H9 (cell line): ENCODE results near the gene CROCC. TPM values are rescaled to one million over a fixed set of nuclear protein-coding genes. Genes with fewer than 3 reads are reported as not detected.

Experiments
- DNase-seq: peaks from one replicate; pipeline ENCODE4 v3.0.0-alpha.2; 2017
- H2AFZ ChIP-seq: one replicate; pipeline ENCODE4 v1.6.1; 2013; ENCODE audit warnings: mild to moderate bottlenecking, low read length, control low read depth, moderate library complexity
- H2AK5ac ChIP-seq: 2 replicates; pipeline ENCODE4 v1.6.1; 2013; ENCODE audit warnings: low read length, control low read depth, mixed read lengths; ENCODE audit not compliant: insufficient read length
- H2BK120ac ChIP-seq: one replicate; pipeline ENCODE4 v1.6.1; 2013; ENCODE audit warnings: low read depth, mild to moderate bottlenecking, low read length, control low read depth, inconsistent platforms; ENCODE audit not compliant: poor library complexity, severe bottlenecking
- H2BK12ac ChIP-seq: 2 replicates; pipeline ENCODE4 v1.6.1; 2013; ENCODE audit warnings: low read length, control low read depth, mixed read lengths, low read depth; ENCODE audit not compliant: insufficient read length
- H2BK15ac ChIP-seq: 2 replicates; pipeline ENCODE4 v1.6.1; 2013; ENCODE audit warnings: low read depth, low read length, control low read depth
- H2BK20ac ChIP-seq: one replicate; pipeline ENCODE4 v1.6.1; 2013; ENCODE audit warnings: low read depth, mild to moderate bottlenecking, low read length, control low read depth, inconsistent platforms; ENCODE audit not compliant: poor library complexity, severe bottlenecking
- H2BK5ac ChIP-seq: 2 replicates; pipeline ENCODE4 v1.6.1; 2013; ENCODE audit warnings: low read length, control low read depth, mixed read lengths; ENCODE audit not compliant: insufficient read length
- H3K14ac ChIP-seq: 2 replicates; pipeline ENCODE4 v1.6.1; 2013; ENCODE audit warnings: low read length, control low read depth; ENCODE audit not compliant: insufficient read depth
- H3K18ac ChIP-seq: 2 replicates; pipeline ENCODE4 v1.6.1; 2013; ENCODE audit warnings: low read depth, mild to moderate bottlenecking, mixed read lengths, low read length, control low read depth; ENCODE audit not compliant: insufficient read length
- H3K23ac ChIP-seq: 2 replicates; pipeline ENCODE4 v1.6.1; 2013; ENCODE audit warnings: low read length, control low read depth, mixed read lengths, low read depth; ENCODE audit not compliant: insufficient read length
- H3K23me2 ChIP-seq: 2 replicates; pipeline ENCODE4 v1.6.1; 2013; ENCODE audit warnings: low read depth, mild to moderate bottlenecking, mixed read lengths, low read length, control low read depth; ENCODE audit not compliant: insufficient read length, poor library complexity, severe bottlenecking
- H3K27ac ChIP-seq: 2 replicates; pipeline ENCODE4 v1.5.1; 2013; ENCODE audit warnings: low read length, control low read depth, mixed read lengths, low read depth; ENCODE audit not compliant: insufficient read length
- H3K27me3 ChIP-seq: 2 replicates; pipeline ENCODE4 v1.6.1; 2013; ENCODE audit warnings: low read length, control low read depth, inconsistent platforms; ENCODE audit not compliant: insufficient read depth
- H3K4ac ChIP-seq: 2 replicates; pipeline ENCODE4 v1.6.1; 2013; ENCODE audit warnings: low read depth, mild to moderate bottlenecking, control low read depth, inconsistent platforms, low read length, moderate library complexity
- H3K4me1 ChIP-seq: 2 replicates; pipeline ENCODE4 v1.6.1; 2013; ENCODE audit warnings: low read length, control low read depth, inconsistent platforms; ENCODE audit not compliant: insufficient read depth
- H3K4me2 ChIP-seq: 2 replicates; pipeline ENCODE4 v1.6.1; 2013; ENCODE audit warnings: low read length, control low read depth, mixed read lengths; ENCODE audit not compliant: insufficient read length, insufficient read depth
- H3K56ac ChIP-seq: 2 replicates; pipeline ENCODE4 v1.6.1; 2013; ENCODE audit warnings: low read depth, mild to moderate bottlenecking, mixed read lengths, low read length, control low read depth; ENCODE audit not compliant: insufficient read length
- H3K79me1 ChIP-seq: 2 replicates; pipeline ENCODE4 v1.6.1; 2013; ENCODE audit warnings: low read depth, mild to moderate bottlenecking, moderate library complexity, low read length, control low read depth, inconsistent platforms; ENCODE audit not compliant: insufficient read depth, poor library complexity, severe bottlenecking
- H3K79me2 ChIP-seq: 2 replicates; pipeline ENCODE4 v1.6.1; 2013; ENCODE audit warnings: low read length, control low read depth, inconsistent platforms; ENCODE audit not compliant: insufficient read depth
- H3K9ac ChIP-seq: 2 replicates; pipeline ENCODE4 v1.6.1; 2013; ENCODE audit warnings: low read length, control low read depth, mixed read lengths; ENCODE audit not compliant: insufficient read length; ENCODE audit errors: extremely low read depth
- H3K9me3 ChIP-seq: one replicate; pipeline ENCODE4 v1.6.1; 2013; ENCODE audit warnings: low read depth, low read length, inconsistent platforms; ENCODE audit not compliant: control insufficient read depth
- H3T11ph ChIP-seq: one replicate; pipeline ENCODE4 v1.6.1; 2013; ENCODE audit warnings: mild to moderate bottlenecking, low read length, control low read depth, inconsistent platforms
- H4K20me1 ChIP-seq: one replicate; pipeline ENCODE4 v1.6.1; 2013; ENCODE audit not compliant: control insufficient read depth, insufficient read length, insufficient read depth
- H4K5ac ChIP-seq: 2 replicates; pipeline ENCODE4 v1.6.1; 2013; ENCODE audit warnings: low read depth, mild to moderate bottlenecking, mixed read lengths, low read length, control low read depth; ENCODE audit not compliant: insufficient read length
- H4K8ac ChIP-seq: replicated peaks from 2 replicates; pipeline ENCODE4 v1.6.1; 2013; ENCODE audit warnings: low read length, control low read depth, mixed read lengths, low read depth; ENCODE audit not compliant: insufficient read length
- H4K91ac ChIP-seq: 2 replicates; pipeline ENCODE4 v1.6.1; 2013; ENCODE audit warnings: low read depth, mild to moderate bottlenecking, moderate library complexity, mixed read lengths, low read length, control low read depth; ENCODE audit not compliant: insufficient read length
- H3K27ac Mint-ChIP-seq, 3 experiments: 2 replicates in 2 of 3; 3 replicates in 1 of 3; pipeline ENCODE4 v1.8.0; 2020 to 2021; ENCODE audit warnings: mixed read lengths in 3 of 3, mild to moderate bottlenecking in 1 of 3, moderate library complexity in 1 of 3
- H3K27me3 Mint-ChIP-seq: 2 replicates; pipeline ENCODE4 v1.8.0; 2021; ENCODE audit warnings: low read depth, mild to moderate bottlenecking, moderate library complexity, mixed read lengths
- H3K36me3 Mint-ChIP-seq, 3 experiments: 2 replicates in 2 of 3; 3 replicates in 1 of 3; pipeline ENCODE4 v1.8.0; 2020 to 2021; ENCODE audit warnings: low read depth in 3 of 3, mixed read lengths in 3 of 3; ENCODE audit not compliant: insufficient read depth in 1 of 3
- H3K4me1 Mint-ChIP-seq, 2 experiments: 2 replicates each; pipeline ENCODE4 v1.8.0; 2020; ENCODE audit warnings: mixed read lengths in 2 of 2
- H3K4me3 Mint-ChIP-seq, 2 experiments: 2 replicates in 1 of 2; 3 replicates in 1 of 2; pipeline ENCODE4 v1.8.0; 2020 to 2021; ENCODE audit warnings: mild to moderate bottlenecking in 2 of 2, mixed read lengths in 2 of 2, moderate library complexity in 1 of 2
- H3K9me3 Mint-ChIP-seq, 2 experiments: 2 replicates in 1 of 2; 3 replicates in 1 of 2; pipeline ENCODE4 v1.8.0; 2020; ENCODE audit warnings: mild to moderate bottlenecking in 2 of 2, mixed read lengths in 2 of 2, moderate library complexity in 1 of 2
- CTCF ChIP-seq: fragments of 200-600 bp; sonication (generic); conservative IDR thresholded peaks from 3 replicates; pipeline ENCODE4 v1.8.0; 2021; ENCODE audit warnings: antibody characterized with exemption, mild to moderate bottlenecking
- WGBS: extraction: QIAGEN DNeasy Blood & Tissue Kit; methylation state at CpG from one replicate; pipeline ENCODE4 v1.1.7; 2013; ENCODE audit warnings: missing lambda C conversion rate, low lambda C conversion rate, mixed read lengths; ENCODE audit not compliant: insufficient read length; ENCODE audit errors: extremely low coverage; 5-methylcytosine and 5-hydroxymethylcytosine counted together
- total RNA-seq: library from RNA; stranded (reverse); gene quantifications from 2 replicates; pipeline ENCODE4 v1.2.1, GENCODE V29; 2021

Gene CROCC
- total RNA-seq, 1 experiment from 2014 or later: 40.7 TPM

GRCh38 chr1:16920951-16921350 lies 780 bp upstream of the CROCC start:
- Histone ChIP-seq H3T11ph (no peak overlapping the region), H4K91ac (no peak overlapping the region), H3K4ac (no peak overlapping the region), H2BK5ac (no peak overlapping the region), H3K23ac (no peak overlapping the region), H4K8ac (no peak overlapping the region), H2BK20ac (no peak overlapping the region), H3K4me1 (no peaks in the 10 kb centered on the region), H3K9ac (no peak overlapping the region), H3K79me1 (no peaks in the 10 kb centered on the region), H3K18ac (no peak overlapping the region), H4K20me1 (no peaks in the 10 kb centered on the region), H2AFZ (no peak overlapping the region), H3K23me2 (peaks cover 5% of the 10 kb centered on the region), H3K4me2 (peak overlapping the region; percentile 32), H3K14ac (no peak overlapping the region), H4K5ac (no peak overlapping the region), H3K27ac (peak overlapping the region; percentile 28), H3K79me2 (peaks cover 6% of the 10 kb centered on the region; the same call in 1 of the 2 replicates), H3K27me3 (no peaks in the 10 kb centered on the region), H2BK120ac (no peak overlapping the region), H3K9me3 (no peaks in the 10 kb centered on the region), H3K56ac (no peak overlapping the region), H2BK12ac (no peak overlapping the region), H2BK15ac (no peak overlapping the region), H2AK5ac (no peak overlapping the region)
- H3K27ac Mint-ChIP-seq: peak overlapping the region in 1 of 3 experiments; percentile 71; a peak in 3 of 7 replicates
- no CpG with 5 or more reads among the region's 10 CpGs for WGBS
- H3K36me3 Mint-ChIP-seq: no peaks in the 10 kb centered on the region; a peak in 1 of 7 replicates
- peak overlapping the region in 1 of 2 experiments; percentile 95; a peak in 1 of 5 replicates for H3K4me3 Mint-ChIP-seq
- DNase-seq: no peak
- no peaks in the 10 kb centered on the region for H3K9me3 Mint-ChIP-seq
- peaks cover 21 to 36% of the 10 kb centered on the region in 2 experiments for H3K4me1 Mint-ChIP-seq
- TF ChIP-seq CTCF: no peak
- H3K27me3 Mint-ChIP-seq: no peaks in the 10 kb centered on the region
